Parathyroid adenoma (tissue), 2 donors: ENCODE measurements around the gene PPP1R10.
A peak's percentile ranks its signal among the peaks of the same experiment; 100 is the strongest.

Source experiments
- H2AFZ ChIP-seq: fragments of 300-600 bp; sonication (generic); one replicate; pipeline ENCODE4 v1.7.0; 2017; ENCODE audit warnings: antibody characterized with exemption, mild to moderate bottlenecking
- H3K27ac ChIP-seq: fragments of 300-600 bp; sonication (generic); one replicate; pipeline ENCODE4 v1.7.0; 2017
- H3K27me3 ChIP-seq: fragments of 300-600 bp; sonication (generic); one replicate; pipeline ENCODE4 v1.7.0; 2017; ENCODE audit warnings: low read length; ENCODE audit not compliant: control insufficient read depth, insufficient read depth
- H3K36me3 ChIP-seq: fragments of 300-600 bp; sonication (generic); one replicate; pipeline ENCODE4 v1.7.0; 2017; ENCODE audit warnings: low read length; ENCODE audit not compliant: control insufficient read depth, insufficient read depth
- H3K4me1 ChIP-seq: fragments of 300-600 bp; sonication (generic); one replicate; pipeline ENCODE4 v1.7.0; 2017; ENCODE audit warnings: control low read depth
- H3K4me2 ChIP-seq: fragments of 300-600 bp; sonication (generic); one replicate; pipeline ENCODE4 v1.7.0; 2017; ENCODE audit warnings: low read length
- H3K4me3 ChIP-seq: fragments of 300-600 bp; sonication (generic); one replicate; pipeline ENCODE4 v1.7.0; 2017; ENCODE audit warnings: low read depth, low read length
- H3K79me2 ChIP-seq: fragments of 300-600 bp; sonication (generic); one replicate; pipeline ENCODE4 v1.7.0; 2017; ENCODE audit warnings: control low read depth
- H3K9ac ChIP-seq: fragments of 300-600 bp; sonication (generic); one replicate; pipeline ENCODE4 v1.7.0; 2017; ENCODE audit warnings: mild to moderate bottlenecking
- H3K9me3 ChIP-seq: fragments of 300-600 bp; sonication (generic); one replicate; pipeline ENCODE4 v1.7.0; 2017; ENCODE audit warnings: low read length; ENCODE audit not compliant: control insufficient read depth
- CTCF ChIP-seq: fragments of 300-600 bp; sonication (generic); IDR thresholded peaks from one replicate; pipeline ENCODE4 v1.7.0; 2017; ENCODE audit warnings: antibody characterized with exemption, mild to moderate bottlenecking
- donor health status: primary hyperparathyroidism.

The PPP1R10 gene

GRCh38 chr6:30647242-30648116 is 30.4 kb upstream of the PPP1R10 start:
- H3K4me1 ChIP-seq, result peaks cover 9% of the 10 kb centered on the region
- no peaks in the 10 kb centered on the region for H3K27me3 ChIP-seq
- no peaks in the 10 kb centered on the region for H3K36me3 ChIP-seq
- H3K9me3 ChIP-seq, result no peaks in the 10 kb centered on the region
- peaks cover 25% of the 10 kb centered on the region for H3K79me2 ChIP-seq
- H3K9ac ChIP-seq, result peak overlapping the region; percentile 93
- H3K27ac ChIP-seq, result peak overlapping the region; percentile 95
- H3K4me3 ChIP-seq, result peak overlapping the region; percentile 96
- peak overlapping the region; percentile 100 for H2AFZ ChIP-seq
- peak overlapping the region; percentile 70 for H3K4me2 ChIP-seq
- TF ChIP-seq CTCF, result no peak

GRCh38 chr6:30646450-30647241 is 29.6 kb upstream of the PPP1R10 start, which contains the start of gene C6orf136:
C6orf136 (plus strand) TSS chr6:30647133; CDS start chr6:30647232, 99 bp downstream.
- Histone ChIP-seq H3K27ac (peak within 1 kb of the TSS; percentile 95), H2AFZ (peak within 1 kb of the TSS; percentile 100), H3K79me2 (peaks cover 30% of the 10 kb centered on the region), H3K9ac (peak within 1 kb of the TSS; percentile 93), H3K27me3 (no peaks in the 10 kb centered on the region), H3K4me1 (peaks cover 9% of the 10 kb centered on the region), H3K4me2 (peak within 1 kb of the TSS; percentile 70), H3K9me3 (no peaks in the 10 kb centered on the region), H3K36me3 (no peaks in the 10 kb centered on the region), H3K4me3 (peak within 1 kb of the TSS; percentile 96)
- TF ChIP-seq CTCF, result no peak

- peaks cover 31% of the 10 kb centered on the region for H3K79me2 ChIP-seq
- no peaks in the 10 kb centered on the region for H3K36me3 ChIP-seq
- H3K27me3 ChIP-seq, result no peaks in the 10 kb centered on the region
- peak overlapping the region; percentile 96 for H3K4me3 ChIP-seq
- no peak overlapping the region for H3K9ac ChIP-seq
- no peak for TF ChIP-seq CTCF
- H2AFZ ChIP-seq, result no peak overlapping the region
- peak overlapping the region; percentile 54 for H3K4me2 ChIP-seq
- peaks cover 9% of the 10 kb centered on the region for H3K4me1 ChIP-seq
- H3K27ac ChIP-seq, result peak overlapping the region; percentile 95
- H3K9me3 ChIP-seq, result no peaks in the 10 kb centered on the region
Observed at GRCh38 chr6:30645989-30646388, 28.9 kb upstream of the PPP1R10 start.

GRCh38 chr6:30644769-30645168 is 27.7 kb upstream of the PPP1R10 start:
- Histone ChIP-seq H3K9me3 (no peaks in the 10 kb centered on the region), H3K79me2 (peaks cover 33% of the 10 kb centered on the region), H3K4me2 (no peak overlapping the region), H3K27me3 (no peaks in the 10 kb centered on the region), H2AFZ (no peak overlapping the region), H3K9ac (no peak overlapping the region), H3K4me3 (no peak overlapping the region), H3K27ac (no peak overlapping the region), H3K36me3 (no peaks in the 10 kb centered on the region), H3K4me1 (peaks cover 9% of the 10 kb centered on the region)
- no peak for TF ChIP-seq CTCF
